Activated T-cell treated with anti-CD3 and anti-CD28 coated beads, Interleukin-2, amount 50 U/mL, for 72 hours (primary cell): ENCODE results near the gene SRGAP3. TPM values are rescaled to one million over a fixed set of nuclear protein-coding genes. Genes with fewer than 3 reads are reported as not detected.

Experiments
- ATAC-seq, 2 donors: fragments of 150-1000 bp; cut with Tn5 transposase; replicated peaks in 1 of 2; 2 replicates each; pipeline ENCODE4 v1.10.0; 2021; ENCODE audit warnings: moderate library complexity in 2 of 2, mild to moderate bottlenecking in 1 of 2
- DNase-seq, 2 donors: peaks; one replicate each; pipeline ENCODE4 v3.0.0; 2021 to 2022; ENCODE audit warnings: mixed read lengths in 1 of 2
- H3K27ac Mint-ChIP-seq: one replicate; pipeline ENCODE4 v1.8.0; 2022; ENCODE audit warnings: mild to moderate bottlenecking, moderate library complexity, mixed read lengths
- H3K27me3 Mint-ChIP-seq: one replicate; pipeline ENCODE4 v1.8.0; 2022; ENCODE audit warnings: low read depth, mixed read lengths
- H3K36me3 Mint-ChIP-seq, 2 donors: one replicate each; pipeline ENCODE4 v1.8.0; 2022; ENCODE audit warnings: mixed read lengths in 2 of 2, mild to moderate bottlenecking in 1 of 2; ENCODE audit not compliant: insufficient read depth in 2 of 2
- H3K4me1 Mint-ChIP-seq: one replicate; pipeline ENCODE4 v1.8.0; 2022; ENCODE audit warnings: low read depth, mixed read lengths
- H3K4me3 Mint-ChIP-seq, 2 donors: one replicate each; pipeline ENCODE4 v1.8.0; 2022; ENCODE audit warnings: mild to moderate bottlenecking in 2 of 2, mixed read lengths in 2 of 2, moderate library complexity in 2 of 2
- H3K9me3 Mint-ChIP-seq, 2 donors: one replicate each; pipeline ENCODE4 v1.8.0; 2022; ENCODE audit warnings: mixed read lengths in 2 of 2
- total RNA-seq, 2 donors: library from RNA; stranded (reverse); gene quantifications; one replicate each; pipeline ENCODE4 v1.2.3, GENCODE V29; 2022

Gene SRGAP3
- total RNA-seq, 2 donors from 2014 or later, result 2.8 to 3.0 TPM

GRCh38 chr3:9199775-9200174, 49.7 kb downstream of the SRGAP3 start:
- Mint-ChIP-seq H3K36me3 (no peaks in the 10 kb centered on the region), H3K9me3 (no peaks in the 10 kb centered on the region), H3K4me1 (no peaks in the 10 kb centered on the region), H3K27me3 (no peaks in the 10 kb centered on the region), H3K4me3 (no peak overlapping the region), H3K27ac (no peak overlapping the region)
- DNase-seq (no peak), ATAC-seq (no peak)

- DNase-seq, result no peak
- ATAC-seq, result no peak
- H3K9me3 Mint-ChIP-seq, result no peaks in the 10 kb centered on the region
- no peaks in the 10 kb centered on the region for H3K36me3 Mint-ChIP-seq
- no peak overlapping the region for H3K4me3 Mint-ChIP-seq
- H3K27ac Mint-ChIP-seq, result no peak overlapping the region
- H3K4me1 Mint-ChIP-seq, result no peaks in the 10 kb centered on the region
- H3K27me3 Mint-ChIP-seq, result no peaks in the 10 kb centered on the region
Observed at GRCh38 chr3:9198899-9199335, 50.5 kb downstream of the SRGAP3 start.

- H3K9me3 Mint-ChIP-seq, result no peaks in the 10 kb centered on the region
- DNase-seq, result no peak
- no peaks in the 10 kb centered on the region for H3K4me1 Mint-ChIP-seq
- H3K36me3 Mint-ChIP-seq, result no peaks in the 10 kb centered on the region
- H3K27me3 Mint-ChIP-seq, result no peaks in the 10 kb centered on the region
- H3K4me3 Mint-ChIP-seq, result no peak overlapping the region
- no peak overlapping the region for H3K27ac Mint-ChIP-seq
- no peak for ATAC-seq
Observed at GRCh38 chr3:9198261-9198660, 51.2 kb downstream of the SRGAP3 start.

- Mint-ChIP-seq H3K9me3 (no peaks in the 10 kb centered on the region), H3K27me3 (no peaks in the 10 kb centered on the region), H3K4me3 (no peak overlapping the region), H3K36me3 (no peaks in the 10 kb centered on the region), H3K4me1 (no peaks in the 10 kb centered on the region), H3K27ac (no peak overlapping the region)
- ATAC-seq, result no peak
- no peak for DNase-seq
Observed at GRCh38 chr3:9196020-9196419, 53.4 kb downstream of the SRGAP3 start.

- no peaks in the 10 kb centered on the region for H3K4me1 Mint-ChIP-seq
- H3K27me3 Mint-ChIP-seq, result no peaks in the 10 kb centered on the region
- ATAC-seq, result no peak
- DNase-seq, result no peak
- no peaks in the 10 kb centered on the region for H3K36me3 Mint-ChIP-seq
- H3K27ac Mint-ChIP-seq, result no peak overlapping the region
- H3K4me3 Mint-ChIP-seq, result no peak overlapping the region
- H3K9me3 Mint-ChIP-seq, result no peaks in the 10 kb centered on the region
Observed at GRCh38 chr3:9195390-9195789, 54.1 kb downstream of the SRGAP3 start.

- no peaks in the 10 kb centered on the region for H3K36me3 Mint-ChIP-seq
- no peaks in the 10 kb centered on the region for H3K27me3 Mint-ChIP-seq
- no peaks in the 10 kb centered on the region for H3K4me1 Mint-ChIP-seq
- ATAC-seq (no peak), DNase-seq (no peak)
- H3K4me3 Mint-ChIP-seq, result no peak overlapping the region
- H3K27ac Mint-ChIP-seq, result no peak overlapping the region
- H3K9me3 Mint-ChIP-seq, result no peaks in the 10 kb centered on the region
Observed at GRCh38 chr3:9194509-9195184, 54.8 kb downstream of the SRGAP3 start.

- Mint-ChIP-seq H3K4me1 (no peaks in the 10 kb centered on the region), H3K4me3 (no peak overlapping the region), H3K36me3 (no peaks in the 10 kb centered on the region), H3K27me3 (no peaks in the 10 kb centered on the region), H3K27ac (no peak overlapping the region), H3K9me3 (no peaks in the 10 kb centered on the region)
- DNase-seq (no peak), ATAC-seq (no peak)
Observed at GRCh38 chr3:9193633-9194195, 55.7 kb downstream of the SRGAP3 start.

- H3K27ac Mint-ChIP-seq, result no peak overlapping the region
- H3K9me3 Mint-ChIP-seq, result no peaks in the 10 kb centered on the region
- no peaks in the 10 kb centered on the region for H3K36me3 Mint-ChIP-seq
- ATAC-seq, result no peak
- H3K4me3 Mint-ChIP-seq, result no peak overlapping the region
- no peaks in the 10 kb centered on the region for H3K27me3 Mint-ChIP-seq
- no peaks in the 10 kb centered on the region for H3K4me1 Mint-ChIP-seq
- DNase-seq, result no peak
Observed at GRCh38 chr3:9193211-9193610, 56.2 kb downstream of the SRGAP3 start.

- H3K4me1 Mint-ChIP-seq, result no peaks in the 10 kb centered on the region
- no peaks in the 10 kb centered on the region for H3K36me3 Mint-ChIP-seq
- DNase-seq, result no peak
- ATAC-seq, result no peak
- no peaks in the 10 kb centered on the region for H3K27me3 Mint-ChIP-seq
- H3K9me3 Mint-ChIP-seq, result no peaks in the 10 kb centered on the region
- H3K4me3 Mint-ChIP-seq, result no peak overlapping the region
- no peak overlapping the region for H3K27ac Mint-ChIP-seq
Observed at GRCh38 chr3:9192248-9193025, 57.0 kb downstream of the SRGAP3 start.

GRCh38 chr3:9190276-9190675, 59.2 kb downstream of the SRGAP3 start:
- Mint-ChIP-seq H3K4me3 (no peak overlapping the region), H3K4me1 (no peaks in the 10 kb centered on the region), H3K27me3 (no peaks in the 10 kb centered on the region), H3K36me3 (no peaks in the 10 kb centered on the region), H3K9me3 (no peaks in the 10 kb centered on the region), H3K27ac (no peak overlapping the region)
- DNase-seq (no peak), ATAC-seq (no peak)

- Mint-ChIP-seq H3K27ac (no peak overlapping the region), H3K36me3 (no peaks in the 10 kb centered on the region), H3K27me3 (no peaks in the 10 kb centered on the region), H3K4me3 (no peak overlapping the region), H3K4me1 (no peaks in the 10 kb centered on the region), H3K9me3 (no peaks in the 10 kb centered on the region)
- DNase-seq, result no peak
- ATAC-seq, result no peak
Observed at GRCh38 chr3:9188583-9188982, 60.9 kb downstream of the SRGAP3 start.

GRCh38 chr3:9185701-9186100, 63.7 kb downstream of the SRGAP3 start:
- Mint-ChIP-seq H3K4me1 (peaks cover 2% of the 10 kb centered on the region), H3K27me3 (no peaks in the 10 kb centered on the region), H3K27ac (no peak overlapping the region), H3K36me3 (no peaks in the 10 kb centered on the region), H3K4me3 (no peak overlapping the region), H3K9me3 (no peaks in the 10 kb centered on the region)
- DNase-seq (no peak), ATAC-seq (no peak)

GRCh38 chr3:9185046-9185445, 64.4 kb downstream of the SRGAP3 start:
- Mint-ChIP-seq H3K27me3 (no peaks in the 10 kb centered on the region), H3K4me3 (no peak overlapping the region)
- DNase-seq, result no peak

More at GRCh38 chr3:9185046-9185445, 64.4 kb downstream of the SRGAP3 start:
- Mint-ChIP-seq H3K27ac (no peak overlapping the region), H3K9me3 (no peaks in the 10 kb centered on the region), H3K4me1 (peaks cover 8% of the 10 kb centered on the region), H3K36me3 (no peaks in the 10 kb centered on the region)
- no peak for ATAC-seq
